Ureter (tissue), 1 donor: Measurements from ENCODE around the gene CLIC5. TPM values are rescaled to one million over a fixed set of nuclear protein-coding genes. Genes with fewer than 3 reads are reported as not detected.

Experiments used
- DNase-seq: peaks from one replicate; pipeline ENCODE4 v3.0.0-alpha.2; 2020; ENCODE audit warnings: low spot score
- total RNA-seq: library from RNA; stranded (reverse); gene quantifications from one replicate; pipeline ENCODE4 v1.2.4, GENCODE V29; 2023
- donor health status: DM: yes; HTN: yes; CAD: no.

CLIC5 gene
- total RNA-seq: 8.0 TPM

- no peak for DNase-seq
Observed at GRCh38 chr6:46015119-46015968, at the start of gene CLIC5. Gene CLIC5, minus strand, starts transcription at chr6:46015860. Its CDS starts 318 bp downstream, at chr6:46015542.

GRCh38 chr6:46062991-46063390 lies 47.3 kb upstream of the CLIC5 start:
- DNase-seq: no peak

- DNase-seq: no peak
Observed at GRCh38 chr6:46062312-46062711, 46.7 kb upstream of the CLIC5 start.

DNA sequence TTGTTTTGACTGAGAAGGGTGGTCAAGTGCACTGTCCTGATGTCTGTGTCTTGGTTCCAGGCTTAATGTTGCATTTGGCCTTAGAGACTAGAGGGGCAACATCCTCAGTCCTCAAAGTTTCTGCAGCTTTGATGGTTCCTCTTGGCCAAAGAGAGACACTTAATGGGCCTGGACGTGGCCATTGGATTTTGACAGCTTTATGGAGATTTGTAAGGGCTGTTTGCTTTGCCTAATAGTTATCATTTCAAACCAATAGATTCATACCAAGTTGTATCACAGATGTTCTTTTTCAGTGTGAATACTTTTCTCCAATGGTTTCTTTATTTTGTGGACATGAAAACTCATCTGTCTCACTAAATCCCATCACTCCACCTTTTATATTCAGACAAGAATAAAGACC lies 45.8 kb upstream of the CLIC5 start:
- DNase-seq: no peak

DNA sequence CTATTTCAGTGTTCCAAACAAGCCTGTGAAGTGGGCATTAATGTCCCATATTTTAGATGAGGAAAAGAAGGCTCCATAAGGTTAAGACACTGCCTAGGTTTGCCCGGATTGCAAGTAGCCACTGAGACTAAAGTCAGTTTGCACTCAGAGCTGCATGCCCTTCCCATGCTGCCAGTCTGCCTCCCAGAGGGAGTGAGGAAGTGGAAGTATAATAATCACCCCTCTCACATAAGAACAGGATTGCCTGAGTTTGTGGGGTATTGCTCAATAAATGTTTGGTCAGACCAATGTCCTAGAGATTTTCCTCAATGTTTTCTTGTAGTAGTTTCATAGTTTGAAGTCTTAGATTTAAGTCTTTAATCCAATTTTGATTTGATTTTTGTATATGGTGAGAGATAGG lies 43.9 kb upstream of the CLIC5 start:
- DNase-seq: no peak

DNA sequence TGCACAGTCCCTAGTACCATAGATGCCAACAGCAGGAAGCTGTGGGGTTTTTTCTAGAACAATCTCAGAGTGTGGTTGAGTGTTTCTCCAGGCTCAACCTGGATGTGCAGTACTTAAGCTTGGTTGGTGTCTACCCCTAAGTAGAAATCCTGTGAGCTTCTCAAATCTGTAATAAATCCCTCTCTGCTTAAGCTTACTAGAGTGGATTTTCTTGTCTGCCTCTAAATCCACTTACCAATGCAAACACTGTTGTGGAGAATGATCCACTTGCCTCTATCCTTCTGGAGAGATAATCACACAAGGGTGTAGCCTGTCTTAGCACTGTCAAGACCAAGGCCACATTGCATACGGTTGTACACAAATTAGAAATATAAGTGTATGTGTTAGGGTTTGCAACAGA lies 43.3 kb upstream of the CLIC5 start:
- no peak for DNase-seq

- DNase-seq: no peak
Observed at GRCh38 chr6:46057792-46058191, 42.1 kb upstream of the CLIC5 start.

DNA sequence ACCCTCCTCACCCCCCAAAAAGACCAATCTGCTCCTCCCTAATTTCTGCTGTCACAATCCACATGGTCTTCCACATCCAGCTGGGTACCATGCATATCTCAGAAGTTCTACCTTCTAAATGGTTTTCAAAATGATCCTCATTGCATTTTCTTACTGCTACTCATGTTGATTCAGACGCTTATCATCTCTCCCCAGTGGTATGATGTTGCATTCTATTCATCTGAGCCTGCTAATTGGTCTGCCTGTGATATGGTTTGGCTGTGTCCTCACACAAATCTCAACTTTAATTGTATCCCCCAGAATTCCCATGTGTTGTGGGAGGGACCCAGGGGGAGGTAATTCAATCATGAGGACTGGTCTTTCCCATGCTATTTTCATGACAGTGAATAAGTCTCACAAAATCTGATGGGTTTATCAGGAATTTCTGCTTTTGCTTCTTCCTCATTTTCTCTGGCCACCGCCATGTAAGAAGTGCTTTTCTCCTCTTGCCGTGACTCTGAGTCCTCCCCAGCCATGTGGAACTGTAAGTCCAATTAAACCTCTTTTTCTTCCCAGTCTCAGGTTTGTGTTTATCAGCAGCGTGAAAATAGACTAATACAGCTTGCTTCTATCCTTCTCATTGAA lies 41.4 kb upstream of the CLIC5 start:
- DNase-seq: no peak

- no peak for DNase-seq
Observed at GRCh38 chr6:46054516-46054915, 38.9 kb upstream of the CLIC5 start.

- DNase-seq: no peak
Observed at GRCh38 chr6:46053039-46053933, 37.6 kb upstream of the CLIC5 start.

- DNase-seq: no peak
Observed at GRCh38 chr6:46052479-46052878, 36.8 kb upstream of the CLIC5 start.

DNA sequence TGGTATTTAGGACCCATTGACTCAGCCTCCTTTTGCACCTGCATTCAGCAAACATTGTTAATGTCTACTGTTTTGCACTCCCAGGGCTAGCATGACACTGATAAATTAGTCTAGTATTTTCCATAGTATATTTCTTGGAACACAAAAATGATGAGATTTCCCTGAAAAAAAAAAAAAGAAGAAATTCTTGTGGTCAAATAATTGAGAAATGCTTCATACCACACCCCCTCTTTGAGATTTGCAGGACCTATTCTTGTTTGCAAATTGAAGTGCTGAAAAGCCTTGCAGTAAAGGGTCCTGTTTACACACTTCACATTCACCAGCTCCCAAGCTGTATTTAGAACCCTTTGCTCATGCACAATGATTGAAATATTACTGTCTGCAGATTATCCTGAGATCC lies 36.3 kb upstream of the CLIC5 start:
- DNase-seq: no peak

DNA sequence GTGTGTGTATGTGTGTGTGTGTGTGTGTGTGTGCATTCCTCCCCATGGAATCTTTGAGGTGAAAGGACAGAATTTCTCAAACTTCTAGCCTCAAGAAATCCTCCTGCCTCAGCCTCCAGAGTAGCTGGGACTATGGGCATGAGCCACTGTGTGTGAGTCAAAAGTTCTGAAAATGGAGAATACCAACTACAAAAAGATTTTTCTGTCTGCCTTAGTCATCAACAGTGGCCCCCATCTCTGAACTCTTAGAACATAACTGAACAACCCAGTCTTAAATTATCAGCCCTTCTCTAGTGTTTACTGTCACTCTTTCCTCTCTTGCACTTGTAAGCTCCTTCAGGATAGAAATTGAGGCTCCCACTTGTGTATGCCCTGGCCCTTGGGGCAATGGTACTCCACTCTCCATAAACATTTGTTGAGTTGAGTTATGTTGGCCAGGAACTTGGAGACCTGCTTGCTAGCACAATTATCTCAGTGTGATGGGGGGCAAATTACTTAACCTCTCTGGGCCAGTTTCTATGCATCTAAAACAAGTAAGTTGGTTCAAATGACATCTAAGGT lies 35.3 kb upstream of the CLIC5 start:
- no peak for DNase-seq

GRCh38 chr6:46048646-46049297 lies 33.1 kb upstream of the CLIC5 start:
- no peak for DNase-seq

DNA sequence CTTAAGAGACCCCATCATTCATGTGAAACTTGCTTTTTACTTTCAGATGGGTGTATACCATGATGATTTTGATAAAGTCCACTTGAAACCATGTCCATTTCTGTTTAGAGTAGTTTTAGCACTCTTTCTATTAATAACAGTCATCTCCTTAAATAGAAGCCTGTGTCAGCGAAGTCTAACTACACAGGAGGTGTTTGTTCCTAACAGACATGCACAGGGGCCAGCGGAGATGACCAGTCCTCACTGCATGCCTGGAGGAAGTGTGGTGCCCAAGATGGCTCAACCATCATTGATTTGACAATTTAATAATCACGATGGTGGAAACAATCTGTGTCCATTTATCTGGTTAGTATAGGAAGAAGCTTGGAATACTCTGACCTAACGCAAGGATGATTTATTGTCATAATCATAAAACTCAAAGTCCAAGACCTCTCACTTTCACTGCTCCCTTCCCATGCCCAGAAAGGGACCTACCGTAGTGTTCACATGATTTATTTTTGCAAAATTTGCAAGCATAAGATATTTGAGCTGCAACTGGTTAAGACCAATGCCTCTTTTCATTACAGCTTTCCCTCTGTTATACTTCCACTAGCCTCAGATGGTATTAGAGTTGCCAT lies 31.0 kb upstream of the CLIC5 start:
- DNase-seq: no peak

- peak; percentile 43 for DNase-seq
Observed at GRCh38 chr6:46044881-46045617, 29.4 kb upstream of the CLIC5 start.

DNA sequence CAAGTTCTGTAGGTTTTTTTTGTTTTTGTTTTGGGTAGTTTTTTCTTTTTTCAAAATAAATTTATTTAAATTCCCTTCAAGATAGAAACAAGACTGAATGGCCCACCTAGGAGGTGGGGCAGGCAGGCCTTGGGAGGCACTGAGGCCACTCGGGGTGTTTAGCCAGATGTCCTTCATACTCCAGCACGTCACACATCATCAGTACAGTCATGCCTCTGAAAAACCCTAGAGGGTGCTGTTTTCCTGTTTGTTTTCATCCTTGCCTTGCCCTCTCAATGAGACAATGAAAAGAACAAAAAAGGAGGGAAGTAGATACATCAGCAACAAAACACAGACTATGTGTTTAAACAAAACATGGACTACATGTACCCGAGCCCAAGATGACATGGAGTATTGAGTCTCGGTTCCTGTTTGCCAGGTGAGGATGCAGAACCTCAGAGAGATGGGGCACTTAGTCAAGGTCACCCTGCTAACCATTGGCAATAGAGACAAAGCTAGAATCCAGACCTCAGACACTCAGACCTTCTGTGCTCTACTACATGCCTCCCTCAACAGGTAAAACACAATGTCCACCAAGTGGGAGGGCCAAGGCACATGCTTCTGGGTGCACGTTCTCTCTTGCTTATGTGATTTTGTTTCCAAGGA lies 26.8 kb upstream of the CLIC5 start:
- no peak for DNase-seq

GRCh38 chr6:46040288-46040687 lies 24.6 kb upstream of the CLIC5 start:
- no peak for DNase-seq

DNA sequence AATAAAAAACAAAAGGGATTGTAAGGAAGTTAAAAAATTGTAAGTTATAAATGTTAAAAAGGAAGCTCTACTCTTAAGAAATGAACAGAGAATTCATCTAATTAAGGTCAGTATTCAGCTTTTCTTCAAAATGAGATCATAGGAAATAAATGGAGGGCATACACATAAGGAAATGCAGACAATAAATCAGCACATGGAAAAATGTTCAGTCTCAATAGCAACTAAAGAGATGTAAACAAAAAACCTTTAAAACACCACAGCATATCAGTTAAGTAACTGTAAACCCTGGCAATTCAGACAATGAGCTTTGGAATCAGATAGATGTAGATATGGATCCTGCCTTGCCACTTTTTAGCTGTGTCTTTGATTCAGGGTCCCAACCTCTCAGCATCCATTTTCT lies 24.0 kb upstream of the CLIC5 start:
- DNase-seq: no peak

- DNase-seq: no peak
Observed at GRCh38 chr6:46036911-46037310, 21.3 kb upstream of the CLIC5 start.
